Prostate gland (tissue), 2 donors: ENCODE measurements around the gene RGS14. TPM values are rescaled to one million over a fixed set of nuclear protein-coding genes. Genes with fewer than 3 reads are reported as not detected.

ENCODE experiments used
- DNase-seq: peaks from one replicate; pipeline ENCODE4 v3.0.0-alpha.2; 2019; ENCODE audit warnings: low spot score
- H3K27ac ChIP-seq, 2 donors: fragments of 200-600 bp; sonication (generic); 2 replicates each; pipeline ENCODE4 v1.5.1; 2017 to 2019
- H3K27me3 ChIP-seq: fragments of 200-600 bp; sonication (generic); replicated peaks from 2 replicates; pipeline ENCODE4 v1.5.1; 2019; ENCODE audit not compliant: insufficient read depth
- H3K36me3 ChIP-seq, 2 donors: fragments of 200-600 bp; sonication (generic); 1 replicate in 1 of 2; 2 replicates in 1 of 2; pipeline versions ENCODE4 v1.5.1 to v1.8.1; 2017 to 2019
- H3K4me1 ChIP-seq: fragments of 200-600 bp; sonication (generic); replicated peaks from 2 replicates; pipeline ENCODE4 v1.5.1; 2019
- H3K4me3 ChIP-seq, 2 donors: fragments of 200-600 bp; sonication (generic); 2 replicates each; pipeline ENCODE4 v1.5.1; 2017 to 2019
- H3K9me3 ChIP-seq: fragments of 200-600 bp; sonication (generic); 2 replicates; pipeline ENCODE4 v1.5.1; 2017
- CTCF ChIP-seq, 4 experiments: fragments of 200-600 bp in 2 of 4; fragments of 450-650 bp in 2 of 4; sonication (generic) in 2 of 4; IDR thresholded peaks; 1 replicate in 3 of 4; 2 replicates in 1 of 4; pipeline ENCODE4 v1.5.1; 2016 to 2019; ENCODE audit warnings: antibody characterized with exemption in 4 of 4, mild to moderate bottlenecking in 2 of 4, moderate library complexity in 2 of 4
- POLR2A ChIP-seq: fragments of 450-650 bp; IDR thresholded peaks from one replicate; pipeline ENCODE4 v1.6.1; 2016; ENCODE audit warnings: antibody characterized with exemption, mild to moderate bottlenecking
- POLR2AphosphoS5 ChIP-seq: sonication (generic); formaldehyde crosslinking; IDR thresholded peaks from one replicate; pipeline ENCODE4 v1.6.1; 2017; ENCODE audit warnings: antibody characterized with exemption
- WGBS: methylation state at CpG from one replicate; pipeline ENCODE4 v1.1.5; 2018; 5-methylcytosine and 5-hydroxymethylcytosine counted together
- intact Hi-C: fragments of 100-400 bp; cut with DNase I; formaldehyde crosslinking; loops from one replicate; pipeline ENCODE4 v1.14.2; 2022
- total RNA-seq, 2 donors: library from RNA; depleted of rRNA; stranded (reverse); fragments of >200 nt; gene quantifications; one replicate each; pipeline ENCODE4 v1.1.0, GENCODE V29; 2016

The RGS14 gene
- total RNA-seq, 2 donors from 2014 or later = 13.3 to 24.2 TPM

- peak; percentile 80 for DNase-seq
- no peak overlapping the region for H3K27ac ChIP-seq
- no peak overlapping the region for H3K4me3 ChIP-seq
- 27% methylated on average over 7 of the region's 7 CpGs for WGBS
- intact Hi-C loops = loop anchor here (2.0 to 5.0 kb wide), 2 partner anchors 65 to 139 kb away; no protein-coding TSS in a partner anchor
- no peaks in the 10 kb centered on the region for H3K27me3 ChIP-seq
- no peak for TF ChIP-seq POLR2A
- TF ChIP-seq CTCF (IDR thresholded peaks at IDR 0.05) = peak; percentile 71 to 91 (median 81)
- TF ChIP-seq POLR2AphosphoS5 = peak; percentile 52
- H3K9me3 ChIP-seq = no peaks in the 10 kb centered on the region
- H3K36me3 ChIP-seq = no peaks in the 10 kb centered on the region
- no peaks in the 10 kb centered on the region for H3K4me1 ChIP-seq
These were observed 39.8 kb upstream of the RGS14 start for GRCh38 chr5:177317959-177318377.

- no peaks in the 10 kb centered on the region for H3K4me1 ChIP-seq
- WGBS = 90% methylated on average over 10 of the region's 14 CpGs
- H3K9me3 ChIP-seq = no peaks in the 10 kb centered on the region
- no peak overlapping the region for H3K27ac ChIP-seq
- TF ChIP-seq POLR2AphosphoS5 = no peak
- TF ChIP-seq POLR2A = no peak
- no peak for TF ChIP-seq CTCF (IDR thresholded peaks at IDR 0.05)
- no peaks in the 10 kb centered on the region for H3K36me3 ChIP-seq
- no peak for DNase-seq
- intact Hi-C loops = loop anchor here (2.0 to 5.0 kb wide), 2 partner anchors 63 to 137 kb away; no protein-coding TSS in a partner anchor
- no peaks in the 10 kb centered on the region for H3K27me3 ChIP-seq
- H3K4me3 ChIP-seq = no peak overlapping the region
These were observed 37.7 kb upstream of the RGS14 start for GRCh38 chr5:177319913-177320588.

- H3K27me3 ChIP-seq = no peaks in the 10 kb centered on the region
- H3K4me1 ChIP-seq = no peaks in the 10 kb centered on the region
- no peaks in the 10 kb centered on the region for H3K9me3 ChIP-seq
- no peak for TF ChIP-seq POLR2AphosphoS5
- TF ChIP-seq POLR2A = no peak
- TF ChIP-seq CTCF (IDR thresholded peaks at IDR 0.05) = no peak
- intact Hi-C loops = no loop called here
- 86% methylated on average over 7 of the region's 7 CpGs for WGBS
- no peak for DNase-seq
- H3K27ac ChIP-seq = no peak overlapping the region
- no peaks in the 10 kb centered on the region for H3K36me3 ChIP-seq
- no peak overlapping the region for H3K4me3 ChIP-seq
These were observed 36.8 kb upstream of the RGS14 start for GRCh38 chr5:177320879-177321278.

- Histone ChIP-seq H3K36me3 (no peaks in the 10 kb centered on the region), H3K27ac (no peak overlapping the region), H3K4me1 (no peaks in the 10 kb centered on the region), H3K27me3 (no peaks in the 10 kb centered on the region), H3K9me3 (no peaks in the 10 kb centered on the region), H3K4me3 (no peak overlapping the region)
- TF ChIP-seq POLR2A (no peak), POLR2AphosphoS5 (no peak), CTCF (IDR thresholded peaks at IDR 0.05) (no peak)
- whole genome bisulfite sequencing = 63% methylated on average over 1 of the region's 1 CpG
- DNase-seq = no peak
- intact Hi-C loops = no loop called here
These were observed 31.8 kb upstream of the RGS14 start for GRCh38 chr5:177325868-177326381.
